Activated T-cell treated with anti-CD3 and anti-CD28 coated beads for 24 hours (primary cell): ENCODE data around the gene SLC66A2.
"Not testable (repeated sequence)": the region's sequence is repeated elsewhere in the genome, so short reads cannot be mapped to it uniquely, and the experiment has no call there.

Experiments used
- DNase-seq: peaks from one replicate; pipeline ENCODE4 v3.0.0-alpha.2; 2020; ENCODE audit warnings: low read depth

SLC66A2 gene

GRCh38 chr18:79951545-79952455 is at the start of gene SLC66A2:
Gene SLC66A2, minus strand, starts transcription at chr18:79951653. Its CDS starts 727 bp downstream, at chr18:79950926.
- DNase-seq = peak; percentile 90

- DNase-seq = no peak
Measured at GRCh38 chr18:80000877-80001276, 49.4 kb upstream of the SLC66A2 start.

GRCh38 chr18:79999701-80000100 is 48.2 kb upstream of the SLC66A2 start:
- not testable (repeated sequence) for DNase-seq

GRCh38 chr18:79991494-79991893 is 40.0 kb upstream of the SLC66A2 start:
- no peak for DNase-seq

GRCh38 chr18:79989195-79989497 is 37.7 kb upstream of the SLC66A2 start:
- DNase-seq = no peak

GRCh38 chr18:79988451-79989194 is 37.2 kb upstream of the SLC66A2 start, which contains the start of gene TXNL4A:
Gene TXNL4A, minus strand, starts transcription at chr18:79988563. Its CDS starts 171 bp downstream, at chr18:79988392.
- peak; percentile 82 for DNase-seq

- DNase-seq = peak; percentile 39
Measured at GRCh38 chr18:79988071-79988450, 36.6 kb upstream of the SLC66A2 start.

GRCh38 chr18:79987566-79987965 is 36.1 kb upstream of the SLC66A2 start:
- DNase-seq = no peak

- no peak for DNase-seq
Measured at GRCh38 chr18:79986726-79987125, 35.3 kb upstream of the SLC66A2 start.

GRCh38 chr18:79985172-79985571 is 33.7 kb upstream of the SLC66A2 start:
- DNase-seq = no peak

GRCh38 chr18:79983793-79984192 is 32.3 kb upstream of the SLC66A2 start:
- no peak for DNase-seq

GRCh38 chr18:79983253-79983652 is 31.8 kb upstream of the SLC66A2 start:
- no peak for DNase-seq

- DNase-seq = no peak
Measured at GRCh38 chr18:79982736-79983135, 31.3 kb upstream of the SLC66A2 start.

GRCh38 chr18:79980585-79980984 is 29.1 kb upstream of the SLC66A2 start:
- DNase-seq = no peak

- no peak for DNase-seq
Measured at GRCh38 chr18:79979843-79980242, 28.4 kb upstream of the SLC66A2 start.

- no peak for DNase-seq
Measured at GRCh38 chr18:79975985-79976680, 24.7 kb upstream of the SLC66A2 start.

GRCh38 chr18:79975043-79975442 is 23.6 kb upstream of the SLC66A2 start:
- DNase-seq = no peak

- DNase-seq = no peak
Measured at GRCh38 chr18:79974025-79974654, 22.7 kb upstream of the SLC66A2 start.

GRCh38 chr18:79973517-79973916 is 22.1 kb upstream of the SLC66A2 start:
- no peak for DNase-seq

GRCh38 chr18:79972720-79973119 is 21.3 kb upstream of the SLC66A2 start:
- DNase-seq = no peak

- DNase-seq = no peak
Measured at GRCh38 chr18:79971986-79972385, 20.5 kb upstream of the SLC66A2 start.
